NK-92 (cell line): ENCODE results near the gene FDX1.

ENCODE experiments used
- DNase-seq: peaks from one replicate; lab custom pipeline; 2025; ENCODE audit not compliant: unreplicated experiment; lab: John Stamatoyannopoulos, UW

Gene FDX1

GRCh38 chr11:110465231-110465630, 35.5 kb downstream of the FDX1 start:
- DNase-seq, result no peak

- DNase-seq, result no peak
Observed at GRCh38 chr11:110467556-110467955, 37.8 kb downstream of the FDX1 start.

- DNase-seq, result no peak
Observed at GRCh38 chr11:110468121-110468520, 38.4 kb downstream of the FDX1 start.

GRCh38 chr11:110469127-110469526, 39.4 kb downstream of the FDX1 start:
- DNase-seq, result no peak

GRCh38 chr11:110470716-110471115, 41.0 kb downstream of the FDX1 start:
- no peak for DNase-seq

GRCh38 chr11:110471371-110471770, 41.6 kb downstream of the FDX1 start:
- no peak for DNase-seq

GRCh38 chr11:110472858-110473257, 43.1 kb downstream of the FDX1 start:
- DNase-seq, result no peak

- no peak for DNase-seq
Observed at GRCh38 chr11:110473706-110474105, 44.0 kb downstream of the FDX1 start.

GRCh38 chr11:110474578-110474977, 44.8 kb downstream of the FDX1 start:
- no peak for DNase-seq

GRCh38 chr11:110475671-110476070, 45.9 kb downstream of the FDX1 start:
- DNase-seq, result no peak

GRCh38 chr11:110478410-110478809, 48.7 kb downstream of the FDX1 start:
- no peak for DNase-seq

GRCh38 chr11:110479108-110480101, 49.7 kb downstream of the FDX1 start:
- DNase-seq, result no peak

GRCh38 chr11:110481523-110481922, 51.8 kb downstream of the FDX1 start:
- DNase-seq, result no peak

GRCh38 chr11:110486156-110486555, 56.4 kb downstream of the FDX1 start:
- no peak for DNase-seq

- DNase-seq, result no peak
Observed at GRCh38 chr11:110488446-110488845, 58.7 kb downstream of the FDX1 start.

- no peak for DNase-seq
Observed at GRCh38 chr11:110490886-110491285, 61.1 kb downstream of the FDX1 start.

GRCh38 chr11:110491577-110492320, 62.0 kb downstream of the FDX1 start:
- no peak for DNase-seq

- no peak for DNase-seq
Observed at GRCh38 chr11:110492321-110492685, 62.6 kb downstream of the FDX1 start.

GRCh38 chr11:110493346-110493745, 63.6 kb downstream of the FDX1 start:
- no peak for DNase-seq

GRCh38 chr11:110497231-110497978, 67.7 kb downstream of the FDX1 start:
- no peak for DNase-seq

GRCh38 chr11:110501428-110501827, 71.7 kb downstream of the FDX1 start:
- no peak for DNase-seq
